ENCODE measurements around the gene CSPG4.

The CSPG4 gene

GRCh38 chr15:75676688-75677464 lies 35.8 kb downstream of the CSPG4 start:
- H3K4me1 Mint-ChIP-seq = no peaks in the 10 kb centered on the region
- no peaks in the 10 kb centered on the region for H3K9me3 Mint-ChIP-seq
- H3K27ac Mint-ChIP-seq = no peak overlapping the region
- no peak overlapping the region for H3K4me3 Mint-ChIP-seq
- H3K36me3 Mint-ChIP-seq = no peaks in the 10 kb centered on the region
- no peaks in the 10 kb centered on the region for H3K27me3 Mint-ChIP-seq

- no peak overlapping the region for H3K27ac Mint-ChIP-seq
- no peaks in the 10 kb centered on the region for H3K27me3 Mint-ChIP-seq
- no peak overlapping the region for H3K4me3 Mint-ChIP-seq
- no peaks in the 10 kb centered on the region for H3K9me3 Mint-ChIP-seq
- no peaks in the 10 kb centered on the region for H3K36me3 Mint-ChIP-seq
- no peaks in the 10 kb centered on the region for H3K4me1 Mint-ChIP-seq
Observed at GRCh38 chr15:75675579-75676404, 36.9 kb downstream of the CSPG4 start.

- Mint-ChIP-seq H3K27me3 (no peaks in the 10 kb centered on the region), H3K4me1 (no peaks in the 10 kb centered on the region), H3K27ac (no peak overlapping the region), H3K9me3 (no peaks in the 10 kb centered on the region), H3K4me3 (no peak overlapping the region), H3K36me3 (no peaks in the 10 kb centered on the region)
Observed at GRCh38 chr15:75674366-75674765, 38.3 kb downstream of the CSPG4 start.

DNA sequence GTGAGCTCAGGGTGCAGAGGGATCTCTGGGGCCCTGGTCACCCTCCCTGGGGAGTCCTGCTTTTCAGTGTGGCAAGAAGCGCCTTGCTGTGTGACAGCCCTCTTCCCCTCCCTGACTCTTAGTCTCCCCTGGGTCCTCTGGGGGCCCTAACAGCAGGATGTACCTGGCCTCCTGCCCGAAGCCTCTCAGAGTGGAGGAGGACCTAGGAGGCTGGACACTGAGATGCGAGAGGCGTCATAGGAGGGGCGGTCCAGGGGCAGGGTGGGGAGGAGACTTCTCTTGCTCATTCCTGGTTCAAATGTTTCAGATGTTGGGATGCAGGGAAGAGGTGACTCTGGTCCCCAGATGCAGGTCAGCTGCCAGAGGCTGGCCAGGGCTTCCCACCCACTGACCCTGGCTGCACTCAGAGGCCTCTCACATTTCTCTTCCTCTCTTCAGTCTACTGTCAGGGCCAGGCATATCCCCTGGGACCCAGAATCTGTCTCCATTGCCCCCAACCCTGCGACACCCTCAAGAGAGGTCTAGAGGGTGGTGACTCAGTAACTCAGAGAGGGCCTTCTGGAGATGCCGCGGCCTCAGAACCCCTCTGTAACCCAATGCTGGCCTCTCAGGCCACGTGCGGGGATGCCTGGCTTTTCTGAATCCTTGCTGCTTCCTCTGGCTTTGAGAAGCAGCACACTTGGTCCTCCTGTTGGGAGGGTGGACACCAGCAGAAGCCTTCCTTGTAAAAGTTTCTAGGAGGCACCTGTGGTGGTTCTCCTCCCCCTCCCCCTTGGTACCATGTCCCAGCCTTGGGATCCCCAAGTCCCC lies 39.0 kb downstream of the CSPG4 start:
- Mint-ChIP-seq H3K4me1 (no peaks in the 10 kb centered on the region), H3K4me3 (no peak overlapping the region), H3K27ac (no peak overlapping the region), H3K9me3 (no peaks in the 10 kb centered on the region), H3K27me3 (no peaks in the 10 kb centered on the region), H3K36me3 (no peaks in the 10 kb centered on the region)

DNA sequence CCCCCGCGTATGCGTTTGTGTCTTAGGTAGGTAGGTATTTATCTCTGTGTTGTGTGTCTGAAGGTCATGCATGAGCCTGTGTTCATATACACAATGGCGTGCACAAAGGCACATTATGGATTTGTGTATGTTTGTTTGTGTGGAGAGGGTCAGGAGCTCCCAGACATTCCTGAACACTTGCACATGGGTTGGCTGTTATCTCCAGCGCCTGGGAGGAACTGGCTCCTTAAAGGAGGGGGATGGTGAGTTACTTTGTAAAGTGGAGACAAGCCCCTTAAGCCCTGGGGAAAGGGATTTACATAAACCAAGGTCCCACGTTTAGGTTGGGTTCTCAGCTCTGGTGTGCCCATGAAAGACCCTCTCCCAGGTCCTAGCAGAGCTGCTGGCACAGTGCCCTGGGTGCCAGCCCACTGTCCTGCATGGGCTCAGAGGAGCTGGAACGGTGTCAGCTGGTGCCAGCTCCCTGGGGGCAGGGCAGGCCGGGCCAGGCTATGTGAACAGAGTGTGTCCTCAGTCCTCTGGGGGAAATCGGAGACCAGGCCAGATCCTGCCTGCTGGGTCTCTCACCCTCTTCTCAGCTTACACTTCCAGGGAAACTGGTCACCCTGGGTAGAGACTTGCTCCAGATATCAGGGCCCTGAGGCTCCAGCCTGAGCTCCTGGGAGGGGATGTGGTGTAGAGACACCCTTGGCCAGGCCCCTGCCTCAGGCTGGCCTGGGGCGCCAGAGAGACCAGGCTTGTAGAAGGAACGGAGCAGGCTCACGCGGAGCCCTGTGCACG lies 39.8 kb downstream of the CSPG4 start:
- no peaks in the 10 kb centered on the region for H3K9me3 Mint-ChIP-seq
- no peaks in the 10 kb centered on the region for H3K36me3 Mint-ChIP-seq
- H3K27ac Mint-ChIP-seq = no peak overlapping the region
- no peak overlapping the region for H3K4me3 Mint-ChIP-seq
- no peaks in the 10 kb centered on the region for H3K4me1 Mint-ChIP-seq
- no peaks in the 10 kb centered on the region for H3K27me3 Mint-ChIP-seq

GRCh38 chr15:75671730-75672602 lies 40.7 kb downstream of the CSPG4 start:
- Mint-ChIP-seq H3K27me3 (no peaks in the 10 kb centered on the region), H3K4me1 (no peaks in the 10 kb centered on the region), H3K36me3 (no peaks in the 10 kb centered on the region), H3K27ac (no peak overlapping the region), H3K9me3 (no peaks in the 10 kb centered on the region), H3K4me3 (no peak overlapping the region)

GRCh38 chr15:75669879-75670212 lies 42.8 kb downstream of the CSPG4 start:
- Mint-ChIP-seq H3K9me3 (no peaks in the 10 kb centered on the region), H3K4me3 (no peak overlapping the region), H3K27ac (no peak overlapping the region), H3K27me3 (no peaks in the 10 kb centered on the region), H3K36me3 (no peaks in the 10 kb centered on the region), H3K4me1 (no peaks in the 10 kb centered on the region)

- Mint-ChIP-seq H3K36me3 (no peaks in the 10 kb centered on the region), H3K4me3 (no peak overlapping the region), H3K27me3 (no peaks in the 10 kb centered on the region), H3K4me1 (no peaks in the 10 kb centered on the region), H3K9me3 (no peaks in the 10 kb centered on the region), H3K27ac (no peak overlapping the region)
Observed at GRCh38 chr15:75669191-75669878, 43.3 kb downstream of the CSPG4 start.

GRCh38 chr15:75666823-75667501 lies 45.7 kb downstream of the CSPG4 start:
- Mint-ChIP-seq H3K36me3 (no peaks in the 10 kb centered on the region), H3K27ac (no peak overlapping the region), H3K4me3 (no peak overlapping the region), H3K9me3 (no peaks in the 10 kb centered on the region), H3K27me3 (no peaks in the 10 kb centered on the region), H3K4me1 (no peaks in the 10 kb centered on the region)

DNA sequence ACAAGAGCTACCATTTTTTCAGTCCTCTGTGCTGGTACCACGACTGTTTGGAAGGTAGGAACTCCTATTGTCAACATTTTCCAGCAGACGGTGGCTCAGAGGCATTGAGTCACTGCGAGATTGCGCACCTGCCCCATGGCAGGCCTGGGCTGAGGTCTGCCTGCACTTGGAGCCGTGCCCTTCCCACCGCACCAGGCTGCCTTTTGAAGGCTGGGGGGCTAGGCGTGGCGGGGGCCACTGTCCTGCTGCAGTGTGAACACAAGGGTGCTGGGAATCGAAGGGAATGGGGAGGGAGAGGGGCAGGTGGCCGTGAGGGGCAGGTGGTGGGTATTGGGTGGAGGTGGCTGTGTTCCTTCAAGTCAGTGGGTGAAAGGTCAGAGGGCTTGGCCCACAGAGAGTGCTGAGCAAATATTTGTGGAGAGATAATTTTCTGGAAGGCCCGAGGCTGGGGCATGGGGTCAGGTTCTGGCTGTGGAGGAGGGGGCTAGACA lies 48.7 kb downstream of the CSPG4 start:
- Mint-ChIP-seq H3K27ac (no peak overlapping the region), H3K4me1 (no peaks in the 10 kb centered on the region), H3K4me3 (no peak overlapping the region), H3K36me3 (no peaks in the 10 kb centered on the region), H3K9me3 (no peaks in the 10 kb centered on the region), H3K27me3 (no peaks in the 10 kb centered on the region)

GRCh38 chr15:75662823-75663519 lies 49.7 kb downstream of the CSPG4 start:
- Mint-ChIP-seq H3K27ac (no peak overlapping the region), H3K36me3 (no peaks in the 10 kb centered on the region), H3K9me3 (no peaks in the 10 kb centered on the region), H3K27me3 (no peaks in the 10 kb centered on the region), H3K4me3 (no peak overlapping the region), H3K4me1 (no peaks in the 10 kb centered on the region)

DNA sequence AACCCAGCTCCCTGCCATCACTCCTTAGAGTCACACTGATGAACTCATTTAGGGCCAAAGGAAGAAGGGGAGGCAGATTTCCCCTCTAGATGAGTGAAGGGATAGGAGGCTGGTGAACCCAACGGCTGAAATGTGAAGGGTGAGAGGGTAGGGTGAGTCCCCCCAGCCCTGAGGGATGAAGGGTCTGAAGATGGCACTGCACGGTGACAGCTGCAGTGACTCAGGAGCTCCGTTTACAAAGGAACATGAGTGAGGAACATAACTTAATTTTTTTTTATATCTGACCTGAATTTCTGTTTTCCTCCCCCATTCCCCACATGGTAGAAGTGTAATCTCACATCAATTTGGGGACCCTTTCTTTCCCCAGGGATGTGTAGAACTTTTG lies 50.9 kb downstream of the CSPG4 start:
- Mint-ChIP-seq H3K4me1 (no peaks in the 10 kb centered on the region), H3K27me3 (no peaks in the 10 kb centered on the region), H3K27ac (no peak overlapping the region), H3K36me3 (no peaks in the 10 kb centered on the region), H3K9me3 (no peaks in the 10 kb centered on the region), H3K4me3 (no peak overlapping the region)

DNA sequence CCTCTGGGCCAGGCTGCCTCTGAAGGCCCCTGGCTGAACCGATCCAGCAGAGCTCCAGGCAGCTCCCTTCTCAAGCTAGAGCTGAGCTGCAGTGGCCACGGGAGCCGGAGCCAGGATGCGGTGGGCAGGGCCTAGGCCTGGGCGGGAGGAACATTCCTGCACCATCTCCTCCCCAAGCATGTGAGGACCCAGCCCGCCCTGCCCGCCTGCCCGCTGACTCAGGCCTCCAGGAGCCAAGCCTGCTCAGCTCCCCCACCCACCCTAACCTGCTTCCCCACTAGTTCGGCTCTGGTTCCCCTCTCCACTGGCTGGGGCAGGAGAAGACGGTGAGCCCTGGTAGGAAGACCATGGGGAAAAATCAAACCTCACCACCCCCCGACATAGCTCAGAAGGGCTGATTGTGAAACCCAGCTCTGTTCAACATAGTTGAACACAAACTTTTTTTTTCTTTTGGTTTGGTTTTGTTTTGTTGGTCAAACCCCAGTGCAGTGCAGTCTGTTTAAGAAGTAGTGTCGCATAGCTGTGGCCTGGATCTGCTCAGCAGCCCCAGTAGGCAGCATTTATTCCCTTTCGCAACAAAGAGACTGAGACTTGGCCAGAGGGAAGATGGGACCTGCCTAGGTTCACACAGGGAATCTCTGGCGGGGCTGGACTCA lies 51.4 kb downstream of the CSPG4 start:
- no peaks in the 10 kb centered on the region for H3K4me1 Mint-ChIP-seq
- no peak overlapping the region for H3K27ac Mint-ChIP-seq
- H3K36me3 Mint-ChIP-seq = no peaks in the 10 kb centered on the region
- no peak overlapping the region for H3K4me3 Mint-ChIP-seq
- no peaks in the 10 kb centered on the region for H3K27me3 Mint-ChIP-seq
- H3K9me3 Mint-ChIP-seq = no peaks in the 10 kb centered on the region

All from activated naive CD4-positive, alpha-beta T cell treated with anti-CD3 and anti-CD28 coated beads, Interleukin-2, amount 50 U/mL, for 24 hours (primary cell).